Mesenchymal stem cell (in vitro differentiated cells and primary cell): ENCODE measurements around the gene QSOX2.

Source experiments
- DNase-seq: peaks from one replicate; pipeline ENCODE4 v3.0.0-alpha.2; 2013
- H2AFZ ChIP-seq: one replicate; pipeline ENCODE4 v1.6.1; 2013; ENCODE audit warnings: low read depth, mild to moderate bottlenecking, control low read depth, inconsistent platforms, low read length, moderate library complexity
- H2AK5ac ChIP-seq: 2 replicates; pipeline ENCODE4 v1.6.1; 2013; ENCODE audit warnings: low read length, moderate library complexity, mild to moderate bottlenecking, inconsistent platforms; ENCODE audit not compliant: severe bottlenecking
- H2BK120ac ChIP-seq: one replicate; pipeline ENCODE4 v1.6.1; 2013; ENCODE audit warnings: low read depth, mild to moderate bottlenecking, inconsistent platforms, low read length, moderate library complexity
- H2BK12ac ChIP-seq, 2 experiments: one replicate each; pipeline ENCODE4 v1.6.1; 2013; ENCODE audit warnings: inconsistent platforms in 2 of 2, low read length in 2 of 2, mild to moderate bottlenecking in 2 of 2, moderate library complexity in 2 of 2, control low read depth in 1 of 2
- H2BK15ac ChIP-seq: one replicate; pipeline ENCODE4 v1.6.1; 2013; ENCODE audit warnings: mild to moderate bottlenecking, low read depth, inconsistent platforms; ENCODE audit not compliant: poor library complexity, severe bottlenecking
- H2BK5ac ChIP-seq: 2 replicates; pipeline ENCODE4 v1.6.1; 2013; ENCODE audit warnings: low read depth, mild to moderate bottlenecking, low read length, control low read depth, inconsistent platforms; ENCODE audit not compliant: poor library complexity, severe bottlenecking
- H3K14ac ChIP-seq, 2 experiments: one replicate each; pipeline ENCODE4 v1.6.1; 2013; ENCODE audit warnings: inconsistent platforms in 2 of 2, low read length in 2 of 2, control low read depth in 1 of 2, mild to moderate bottlenecking in 1 of 2, moderate library complexity in 1 of 2
- H3K18ac ChIP-seq, 2 experiments: one replicate each; pipeline ENCODE4 v1.6.1; 2013; ENCODE audit warnings: inconsistent platforms in 2 of 2, low read length in 2 of 2, control low read depth in 1 of 2, low read depth in 1 of 2, mild to moderate bottlenecking in 1 of 2
- H3K23ac ChIP-seq, 2 experiments: one replicate each; pipeline ENCODE4 v1.6.1; 2013; ENCODE audit warnings: inconsistent platforms in 2 of 2, low read length in 2 of 2, mild to moderate bottlenecking in 2 of 2, moderate library complexity in 2 of 2, control low read depth in 1 of 2
- H3K27ac ChIP-seq: 2 replicates; pipeline ENCODE4 v1.5.1; 2013; ENCODE audit warnings: mild to moderate bottlenecking, moderate library complexity, low read length, control low read depth, inconsistent platforms; ENCODE audit not compliant: poor library complexity, severe bottlenecking
- H3K27me3 ChIP-seq, 2 experiments: 2 replicates each; pipeline versions ENCODE4 v1.6.1 to v1.7.0; 2013; ENCODE audit warnings: low read length in 2 of 2, mild to moderate bottlenecking in 2 of 2, moderate library complexity in 2 of 2, control low read depth in 1 of 2, inconsistent platforms in 1 of 2; ENCODE audit not compliant: control insufficient read depth in 1 of 2, insufficient read depth in 1 of 2
- H3K36me3 ChIP-seq, 2 experiments: 2 replicates each; pipeline versions ENCODE4 v1.6.1 to v1.7.0; 2013; ENCODE audit warnings: low read length in 2 of 2, control low read depth in 1 of 2, inconsistent platforms in 1 of 2, low read depth in 1 of 2, mild to moderate bottlenecking in 1 of 2; ENCODE audit not compliant: insufficient read depth in 2 of 2, control insufficient read depth in 1 of 2
- H3K4ac ChIP-seq, 2 experiments: one replicate each; pipeline ENCODE4 v1.6.1; 2013; ENCODE audit warnings: inconsistent platforms in 2 of 2, low read length in 2 of 2, mild to moderate bottlenecking in 2 of 2, moderate library complexity in 2 of 2, control low read depth in 1 of 2, low read depth in 1 of 2
- H3K4me1 ChIP-seq: 2 replicates; pipeline ENCODE4 v1.6.1; 2013; ENCODE audit warnings: low read depth, low read length, control low read depth; ENCODE audit not compliant: control insufficient read depth, insufficient read depth
- H3K4me2 ChIP-seq: 2 replicates; pipeline ENCODE4 v1.6.1; 2013; ENCODE audit warnings: low read length, mild to moderate bottlenecking, inconsistent platforms; ENCODE audit not compliant: poor library complexity, severe bottlenecking
- H3K4me3 ChIP-seq, 2 experiments: 2 replicates each; pipeline versions ENCODE4 v1.5.1 to v1.7.0; 2013; ENCODE audit warnings: low read length in 2 of 2, mild to moderate bottlenecking in 2 of 2, control low read depth in 1 of 2, low read depth in 1 of 2; ENCODE audit not compliant: insufficient read depth in 1 of 2
- H3K79me1 ChIP-seq: replicated peaks from 2 replicates; pipeline ENCODE4 v1.6.1; 2013; ENCODE audit warnings: mild to moderate bottlenecking, control low read depth, low read length, inconsistent platforms; ENCODE audit not compliant: poor library complexity, severe bottlenecking
- H3K9ac ChIP-seq: 2 replicates; pipeline ENCODE4 v1.7.0; 2013; ENCODE audit warnings: mild to moderate bottlenecking, low read length, moderate library complexity
- H3K9me3 ChIP-seq: 2 replicates; pipeline ENCODE4 v1.7.0; 2013; ENCODE audit warnings: mild to moderate bottlenecking, low read length; ENCODE audit not compliant: control insufficient read depth
- H4K8ac ChIP-seq: one replicate; pipeline ENCODE4 v1.6.1; 2013; ENCODE audit warnings: inconsistent platforms, mild to moderate bottlenecking, low read length, moderate library complexity
- H4K91ac ChIP-seq: one replicate; pipeline ENCODE4 v1.6.1; 2013; ENCODE audit warnings: mild to moderate bottlenecking, low read length, inconsistent platforms
- WGBS: methylation state at CpG from one replicate; pipeline ENCODE4 v1.1.7; 2013; ENCODE audit warnings: mixed read lengths; 5-methylcytosine and 5-hydroxymethylcytosine counted together

Gene QSOX2

DNA sequence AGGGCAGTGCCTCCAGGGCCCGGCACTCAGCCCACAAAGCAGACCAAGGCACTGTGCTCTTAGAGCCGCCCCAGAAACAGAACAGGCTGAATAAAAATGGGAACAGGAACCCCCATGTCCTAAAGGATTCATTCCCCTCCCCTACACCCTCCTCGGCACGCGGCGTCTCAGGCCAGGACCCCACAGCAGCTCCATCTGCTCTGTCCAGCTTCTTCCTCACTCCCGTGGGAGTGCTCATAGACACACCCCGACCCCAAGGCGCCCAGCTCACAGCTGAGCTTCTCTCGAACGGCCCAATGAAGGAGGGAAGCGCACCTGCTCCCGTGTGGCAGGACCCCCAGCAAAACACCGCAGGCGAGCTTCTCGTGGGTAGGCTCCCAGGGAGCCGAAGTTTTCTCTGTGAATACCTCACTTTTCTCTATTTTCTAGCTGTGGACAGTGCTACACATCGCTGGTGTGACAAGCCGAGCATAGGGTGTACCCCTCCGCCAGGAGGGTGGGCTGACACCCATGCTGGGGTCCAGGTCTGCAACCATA, 15.4 kb upstream of the QSOX2 start:
- Histone ChIP-seq H3K79me1 (no peaks in the 10 kb centered on the region), H3K4me3 (no peak overlapping the region), H2BK120ac (no peak overlapping the region), H3K18ac (no peak overlapping the region), H3K23ac (no peak overlapping the region), H2BK5ac (no peak overlapping the region), H2BK15ac (no peak overlapping the region), H4K8ac (no peak overlapping the region), H3K9me3 (no peaks in the 10 kb centered on the region), H3K4me1 (peaks cover 7% of the 10 kb centered on the region), H2AFZ (no peak overlapping the region), H3K9ac (no peak overlapping the region), H3K4me2 (no peak overlapping the region), H3K36me3 (no peaks in the 10 kb centered on the region), H3K27me3 (peaks cover 8 to 63% of the 10 kb centered on the region in 2 experiments), H3K4ac (no peak overlapping the region), H2AK5ac (no peak overlapping the region), H4K91ac (no peak overlapping the region), H3K14ac (no peak overlapping the region), H2BK12ac (no peak overlapping the region), H3K27ac (no peak overlapping the region)
- WGBS: 83% methylated on average over 20 of the region's 20 CpGs
- DNase-seq: no peak

DNA sequence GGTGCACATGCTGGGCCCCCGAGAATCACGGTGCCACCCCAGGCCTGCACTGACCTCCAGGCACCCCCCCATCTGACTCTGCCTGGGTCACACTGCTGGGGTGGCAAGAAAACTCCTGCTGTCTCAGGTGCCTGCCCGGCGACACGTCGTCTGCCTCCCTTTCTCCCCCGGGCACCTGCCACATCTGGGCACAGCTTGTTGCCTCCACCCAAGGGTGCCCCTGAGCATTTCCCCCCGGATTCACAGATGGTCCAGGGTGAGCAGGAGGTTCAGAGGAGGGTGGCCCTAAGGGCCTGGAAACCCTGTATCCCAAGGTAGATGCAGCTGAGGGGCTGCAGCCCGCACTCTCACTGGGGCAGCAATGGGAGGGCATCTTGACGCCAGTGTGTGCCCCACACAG, 14.9 kb upstream of the QSOX2 start:
- Histone ChIP-seq H4K8ac (no peak overlapping the region), H3K4me3 (no peak overlapping the region), H3K4me1 (peaks cover 7% of the 10 kb centered on the region), H3K23ac (no peak overlapping the region), H3K27me3 (peaks cover 8 to 58% of the 10 kb centered on the region in 2 experiments), H3K79me1 (no peaks in the 10 kb centered on the region), H2BK120ac (no peak overlapping the region), H2BK5ac (no peak overlapping the region), H3K18ac (no peak overlapping the region), H2BK15ac (no peak overlapping the region), H3K4ac (no peak overlapping the region), H3K9me3 (no peaks in the 10 kb centered on the region), H2AK5ac (no peak overlapping the region), H4K91ac (no peak overlapping the region), H3K36me3 (no peaks in the 10 kb centered on the region), H3K4me2 (no peak overlapping the region), H2BK12ac (no peak overlapping the region), H3K14ac (no peak overlapping the region), H3K9ac (no peak overlapping the region), H2AFZ (no peak overlapping the region), H3K27ac (no peak overlapping the region)
- DNase-seq: no peak
- WGBS: 84% methylated on average over 10 of the region's 10 CpGs

- Histone ChIP-seq H4K8ac (no peak overlapping the region), H3K14ac (no peak overlapping the region), H3K9ac (no peak overlapping the region), H3K27ac (no peak overlapping the region), H4K91ac (no peak overlapping the region), H2BK5ac (no peak overlapping the region), H2BK120ac (no peak overlapping the region), H2AK5ac (no peak overlapping the region), H2AFZ (no peak overlapping the region), H3K27me3 (peaks cover 8 to 53% of the 10 kb centered on the region in 2 experiments), H3K9me3 (no peaks in the 10 kb centered on the region), H3K4ac (no peak overlapping the region), H3K23ac (no peak overlapping the region), H2BK15ac (no peak overlapping the region), H3K4me1 (peaks cover 14% of the 10 kb centered on the region), H3K4me2 (no peak overlapping the region), H2BK12ac (no peak overlapping the region), H3K36me3 (no peaks in the 10 kb centered on the region), H3K4me3 (no peak overlapping the region), H3K18ac (no peak overlapping the region), H3K79me1 (no peaks in the 10 kb centered on the region)
- no peak for DNase-seq
- 90% methylated on average over 17 of the region's 17 CpGs for WGBS
Observed at GRCh38 chr9:136259836-136260235, 14.2 kb upstream of the QSOX2 start.

- Histone ChIP-seq H2AK5ac (no peak overlapping the region), H3K9me3 (no peaks in the 10 kb centered on the region), H3K36me3 (no peaks in the 10 kb centered on the region)
Observed at GRCh38 chr9:136259517-136259813, 13.9 kb upstream of the QSOX2 start.

More at GRCh38 chr9:136259517-136259813, 13.9 kb upstream of the QSOX2 start:
- Histone ChIP-seq H3K9ac (no peak overlapping the region), H4K91ac (no peak overlapping the region), H3K27ac (no peak overlapping the region), H2AFZ (no peak overlapping the region), H4K8ac (no peak overlapping the region), H2BK12ac (no peak overlapping the region), H3K23ac (no peak overlapping the region), H3K27me3 (peaks cover 8 to 50% of the 10 kb centered on the region in 2 experiments), H3K4me2 (no peak overlapping the region), H3K18ac (no peak overlapping the region), H2BK120ac (no peak overlapping the region), H3K79me1 (no peaks in the 10 kb centered on the region), H3K4me3 (no peak overlapping the region), H3K4me1 (peaks cover 17% of the 10 kb centered on the region), H3K4ac (no peak overlapping the region), H3K14ac (no peak overlapping the region), H2BK5ac (no peak overlapping the region), H2BK15ac (no peak overlapping the region)
- WGBS: 55% methylated on average over 4 of the region's 4 CpGs
- DNase-seq: no peak
